ENCODE results near the gene ERG. TPM values are rescaled to one million over a fixed set of nuclear protein-coding genes. Genes with fewer than 3 reads are reported as not detected.
A peak's percentile ranks its signal among the peaks of the same experiment; 100 is the strongest.

ERG gene
- total and polyA plus RNA-seq, 11 donors = 5.9 to 37.9 (median 15.4) TPM

- no peak for DNase-seq
- Histone ChIP-seq H3K27me3 (no peaks in the 10 kb centered on the region), H3K4me1 (peaks cover 0 to 18% (median 3%) of the 10 kb centered on the region in 12 donors), H3K36me3 (peaks cover 0 to 5% (median 0%) of the 10 kb centered on the region in 9 donors), H3K27ac (peak overlapping the region in 3 of 12 donors; percentile 9 to 40 (median 27)), H3K4me3 (no peak overlapping the region), H3K9me3 (peaks cover 0 to 2% (median 0%) of the 10 kb centered on the region in 12 donors)
- no peak for ATAC-seq
- no peak for TF ChIP-seq CTCF (IDR thresholded peaks at IDR 0.05)
- TF ChIP-seq POLR2A (IDR thresholded peaks at IDR 0.05) = no peak
- WGBS, 4 donors = 59 to 71% (median 64%) methylated on average over 5 of the region's 5 CpGs
- intact Hi-C loops (cut with DNase I) = no loop called here
These were observed 120.8 kb downstream of the ERG start for GRCh38 chr21:38377165-38378088.

- Histone ChIP-seq H3K4me3 (peak overlapping the region in 6 of 12 donors; percentile 1 to 54 (median 23)), H3K4me1 (peaks cover 0 to 18% (median 3%) of the 10 kb centered on the region in 12 donors), H3K27ac (peak overlapping the region in 4 of 12 donors; percentile 9 to 40 (median 28)), H3K36me3 (no peaks in the 10 kb centered on the region), H3K9me3 (peaks cover 0 to 9% (median 0%) of the 10 kb centered on the region in 12 donors), H3K27me3 (no peaks in the 10 kb centered on the region)
- DNase-seq = peak in 2 of 5 donors; percentile 35 to 41
- intact Hi-C loops (cut with DNase I) = no loop called here
- TF ChIP-seq CTCF (IDR thresholded peaks at IDR 0.05) (no peak), POLR2A (IDR thresholded peaks at IDR 0.05) (no peak)
- ATAC-seq = peak in 3 of 4 donors; percentile 61 to 74 (median 74)
- 44 to 56% (median 53%) methylated on average over 10 to 12 of the region's 12 CpGs for WGBS, 4 donors
These were observed 121.6 kb downstream of the ERG start for GRCh38 chr21:38376693-38377092.

GRCh38 chr21:38376235-38376634 lies 122.0 kb downstream of the ERG start:
- 59 to 73% (median 64%) methylated on average over 11 of the region's 11 CpGs for WGBS, 4 donors
- DNase-seq (peak in 4 of 5 donors; percentile 41 to 53 (median 44)), ATAC-seq (peak in 3 of 4 donors; percentile 53 to 86 (median 83))
- Histone ChIP-seq H3K27ac (peak overlapping the region in 4 of 12 donors; percentile 9 to 40 (median 28)), H3K36me3 (no peaks in the 10 kb centered on the region), H3K27me3 (no peaks in the 10 kb centered on the region), H3K4me1 (peaks cover 0 to 18% (median 3%) of the 10 kb centered on the region in 12 donors), H3K4me3 (peak overlapping the region in 6 of 12 donors; percentile 1 to 54 (median 24)), H3K9me3 (peaks cover 0 to 13% (median 0%) of the 10 kb centered on the region in 12 donors)
- intact Hi-C loops (cut with DNase I) = no loop called here
- TF ChIP-seq CTCF (IDR thresholded peaks at IDR 0.05) = no peak
- no peak for TF ChIP-seq POLR2A (IDR thresholded peaks at IDR 0.05)

- Histone ChIP-seq H3K9me3 (peaks cover 0 to 19% (median 0%) of the 10 kb centered on the region in 12 donors), H3K4me1 (no peaks in the 10 kb centered on the region), H3K4me3 (no peak overlapping the region), H3K27ac (no peak overlapping the region), H3K36me3 (no peaks in the 10 kb centered on the region), H3K27me3 (no peaks in the 10 kb centered on the region)
- TF ChIP-seq POLR2A (IDR thresholded peaks at IDR 0.05) = no peak
- TF ChIP-seq CTCF (IDR thresholded peaks at IDR 0.05) = no peak
- ATAC-seq = no peak
- no peak for DNase-seq
- 67 to 82% (median 75%) methylated on average over 4 of the region's 4 CpGs for WGBS, 4 donors
- intact Hi-C loops (cut with DNase I) = no loop called here
These were observed 130.6 kb downstream of the ERG start for GRCh38 chr21:38367646-38368045.

All from heart left ventricle (tissue), 16 donors.